Lung microvascular endothelial cell (primary cell): ENCODE data around the gene PRDM16. TPM values are rescaled to one million over a fixed set of nuclear protein-coding genes. Genes with fewer than 3 reads are reported as not detected.
"Not testable (repeated sequence)": the region's sequence is repeated elsewhere in the genome, so short reads cannot be mapped to it uniquely, and the experiment has no call there.

ENCODE experiments used
- DNase-seq, 2 donors: peaks; one replicate each; pipeline versions ENCODE4 v3.0.0 to v3.0.0-alpha.2; 2010; ENCODE audit warnings: low read depth in 2 of 2
- total RNA-seq: library from RNA; depleted of rRNA; stranded (reverse); fragments of >200 nt; gene quantifications from 2 replicates; pipeline ENCODE4 v1.2.1, GENCODE V29; 2014

PRDM16 gene
- total RNA-seq, 1 donor from 2014 or later, result not detected

GRCh38 chr1:3226191-3226590, 157.2 kb downstream of the PRDM16 start:
- no peak for DNase-seq

GRCh38 chr1:3226701-3227350, 157.8 kb downstream of the PRDM16 start:
- no peak for DNase-seq

- no peak for DNase-seq
These were observed 158.3 kb downstream of the PRDM16 start for GRCh38 chr1:3227351-3227704.

- no peak for DNase-seq
These were observed 158.9 kb downstream of the PRDM16 start for GRCh38 chr1:3227893-3228292.

GRCh38 chr1:3229081-3229725, 160.2 kb downstream of the PRDM16 start:
- no peak for DNase-seq

- no peak for DNase-seq
These were observed 161.6 kb downstream of the PRDM16 start for GRCh38 chr1:3230553-3230952.

- no peak for DNase-seq
These were observed 162.2 kb downstream of the PRDM16 start for GRCh38 chr1:3231245-3231644.

GRCh38 chr1:3231826-3232225, 162.8 kb downstream of the PRDM16 start:
- no peak for DNase-seq

- DNase-seq, result no peak
These were observed 164.0 kb downstream of the PRDM16 start for GRCh38 chr1:3233031-3233430.

GRCh38 chr1:3233551-3233950, 164.5 kb downstream of the PRDM16 start:
- DNase-seq, result no peak

- DNase-seq, result no peak
These were observed 165.3 kb downstream of the PRDM16 start for GRCh38 chr1:3234281-3234680.

- no peak for DNase-seq
These were observed 166.0 kb downstream of the PRDM16 start for GRCh38 chr1:3234956-3235355.

GRCh38 chr1:3235496-3235895, 166.5 kb downstream of the PRDM16 start:
- DNase-seq, result no peak

GRCh38 chr1:3236361-3236760, 167.4 kb downstream of the PRDM16 start:
- DNase-seq, result no peak

GRCh38 chr1:3236955-3237354, 168.0 kb downstream of the PRDM16 start:
- DNase-seq, result no peak

- DNase-seq, result no peak
These were observed 168.6 kb downstream of the PRDM16 start for GRCh38 chr1:3237570-3237969.

- DNase-seq, result no peak
These were observed 169.1 kb downstream of the PRDM16 start for GRCh38 chr1:3237994-3238702.

- DNase-seq, result no peak
These were observed 169.8 kb downstream of the PRDM16 start for GRCh38 chr1:3238703-3239278.

GRCh38 chr1:3239991-3240390, 171.0 kb downstream of the PRDM16 start:
- DNase-seq, result not testable (repeated sequence)

GRCh38 chr1:3240524-3241235, 171.7 kb downstream of the PRDM16 start:
- no peak for DNase-seq

GRCh38 chr1:3241236-3241550, 172.2 kb downstream of the PRDM16 start:
- no peak for DNase-seq
